VCaP (cell line): ENCODE results near the gene PRKCI.
"Not testable (repeated sequence)": the region's sequence is repeated elsewhere in the genome, so short reads cannot be mapped to it uniquely, and the experiment has no call there.

ENCODE experiments used
- H3K27ac ChIP-seq: fragments of 450-650 bp; 2 replicates; pipeline ENCODE4 v1.5.1; 2017
- TF ChIP-seq, protein P1 (sequence below): fragments of 450-650 bp; conservative IDR thresholded peaks from 2 replicates; pipeline ENCODE4 v1.5.1; 2017; ENCODE audit warnings: mild to moderate bottlenecking, moderate library complexity

The PRKCI gene

DNA sequence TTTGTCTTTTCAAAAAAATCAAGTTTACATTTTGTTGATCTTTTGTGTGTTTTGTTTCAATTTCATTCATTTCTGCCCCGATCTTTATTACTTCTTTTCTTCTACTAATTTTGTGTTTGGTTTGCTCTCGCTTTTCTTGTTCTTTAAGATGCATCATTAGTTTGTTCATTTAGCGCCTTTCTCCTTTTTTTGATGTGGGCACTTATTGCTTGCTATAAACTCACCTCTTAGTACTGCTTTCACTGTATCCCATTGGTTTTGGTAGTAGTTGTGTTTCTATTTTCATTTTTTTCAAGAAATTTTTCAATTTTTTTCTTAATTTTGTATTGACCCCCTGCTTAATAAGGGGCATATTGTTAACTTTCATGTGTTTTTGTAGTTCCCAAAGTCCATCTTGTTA, 34.4 kb downstream of the PRKCI start:
- TF ChIP-seq, protein P1, sequence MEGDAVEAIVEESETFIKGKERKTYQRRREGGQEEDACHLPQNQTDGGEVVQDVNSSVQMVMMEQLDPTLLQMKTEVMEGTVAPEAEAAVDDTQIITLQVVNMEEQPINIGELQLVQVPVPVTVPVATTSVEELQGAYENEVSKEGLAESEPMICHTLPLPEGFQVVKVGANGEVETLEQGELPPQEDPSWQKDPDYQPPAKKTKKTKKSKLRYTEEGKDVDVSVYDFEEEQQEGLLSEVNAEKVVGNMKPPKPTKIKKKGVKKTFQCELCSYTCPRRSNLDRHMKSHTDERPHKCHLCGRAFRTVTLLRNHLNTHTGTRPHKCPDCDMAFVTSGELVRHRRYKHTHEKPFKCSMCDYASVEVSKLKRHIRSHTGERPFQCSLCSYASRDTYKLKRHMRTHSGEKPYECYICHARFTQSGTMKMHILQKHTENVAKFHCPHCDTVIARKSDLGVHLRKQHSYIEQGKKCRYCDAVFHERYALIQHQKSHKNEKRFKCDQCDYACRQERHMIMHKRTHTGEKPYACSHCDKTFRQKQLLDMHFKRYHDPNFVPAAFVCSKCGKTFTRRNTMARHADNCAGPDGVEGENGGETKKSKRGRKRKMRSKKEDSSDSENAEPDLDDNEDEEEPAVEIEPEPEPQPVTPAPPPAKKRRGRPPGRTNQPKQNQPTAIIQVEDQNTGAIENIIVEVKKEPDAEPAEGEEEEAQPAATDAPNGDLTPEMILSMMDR = no peak
- no peak overlapping the region for H3K27ac ChIP-seq

DNA sequence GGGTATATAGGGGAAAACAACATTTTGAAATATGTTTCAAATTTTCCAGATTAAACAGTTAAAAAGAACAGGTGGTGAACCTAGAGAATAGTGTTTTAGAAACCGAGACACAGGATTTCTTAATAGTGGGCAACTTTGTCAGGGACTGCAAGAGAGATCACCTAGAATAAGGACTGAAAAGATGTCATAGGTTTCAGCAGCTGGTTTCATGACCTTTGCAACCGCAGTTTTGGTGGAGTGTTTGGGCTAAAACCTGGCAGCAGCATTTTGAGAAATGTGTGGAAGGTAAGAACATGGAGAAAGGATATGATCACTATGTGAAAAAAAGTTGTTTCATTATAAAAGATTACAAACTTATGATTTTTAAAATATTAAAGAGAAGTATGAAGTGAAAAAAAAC, 34.9 kb downstream of the PRKCI start:
- no peak overlapping the region for H3K27ac ChIP-seq
- TF ChIP-seq, protein P1 = no peak

DNA sequence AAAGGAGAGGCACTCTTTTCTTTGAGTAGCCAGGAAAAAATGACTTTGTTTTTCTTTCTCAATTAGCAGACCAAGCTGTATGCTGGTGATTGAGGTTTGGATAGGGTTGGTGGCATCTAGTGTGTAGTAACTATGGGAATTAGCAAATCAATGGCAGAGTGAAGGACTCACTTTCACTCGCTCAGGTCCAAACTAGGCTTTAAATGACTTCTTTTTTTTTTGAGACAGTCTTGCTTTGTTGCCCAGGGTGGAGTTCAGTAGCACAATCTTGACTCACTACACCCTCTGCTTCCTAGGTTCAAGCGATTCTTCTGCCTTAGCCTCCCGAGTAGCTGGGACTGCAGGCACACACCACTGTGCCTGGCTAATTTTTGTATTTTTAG, 35.9 kb downstream of the PRKCI start:
- H3K27ac ChIP-seq = no peak overlapping the region
- TF ChIP-seq, protein P1 = no peak

DNA sequence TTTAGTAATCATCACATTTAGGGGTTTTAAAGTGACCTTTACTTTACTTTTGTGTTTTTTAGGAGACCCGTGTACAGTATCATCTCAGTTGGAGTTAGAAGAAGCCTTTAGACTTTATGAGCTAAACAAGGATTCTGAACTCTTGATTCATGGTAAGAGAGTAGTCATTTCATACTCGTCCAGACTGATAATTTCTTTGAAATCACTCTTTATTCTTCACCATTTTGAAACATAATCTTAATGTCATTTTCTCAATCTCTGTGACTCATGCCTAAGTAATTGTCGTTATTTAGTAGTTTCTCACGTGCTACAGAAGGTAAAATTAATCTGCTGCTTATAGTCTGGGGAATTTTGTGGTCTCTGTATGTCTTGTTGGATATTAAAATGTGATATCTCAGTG, 37.7 kb downstream of the PRKCI start:
- no peak overlapping the region for H3K27ac ChIP-seq
- TF ChIP-seq, protein P1 = no peak

DNA sequence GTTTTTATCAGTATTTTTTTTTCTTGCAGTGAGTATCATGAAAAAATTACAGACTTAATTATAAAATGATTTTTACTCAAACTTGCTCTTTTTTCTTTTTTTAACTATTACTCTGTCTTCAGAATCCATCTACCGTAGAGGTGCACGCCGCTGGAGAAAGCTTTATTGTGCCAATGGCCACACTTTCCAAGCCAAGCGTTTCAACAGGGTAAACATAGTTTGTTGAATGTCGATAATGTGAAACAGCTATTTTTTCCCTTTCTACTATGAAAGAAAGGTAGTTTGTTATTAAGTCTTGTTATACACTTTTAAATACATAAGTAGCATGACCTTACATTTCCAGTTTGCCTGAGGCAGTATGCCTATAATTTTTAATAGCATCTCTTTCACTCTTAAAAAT, 45.6 kb downstream of the PRKCI start:
- TF ChIP-seq, protein P1 = no peak
- peak overlapping the region; percentile 27; the same call in 1 of the 2 replicates for H3K27ac ChIP-seq

GRCh38 chr3:170269673-170270254, 47.5 kb downstream of the PRKCI start:
- not testable (repeated sequence) for H3K27ac ChIP-seq

DNA sequence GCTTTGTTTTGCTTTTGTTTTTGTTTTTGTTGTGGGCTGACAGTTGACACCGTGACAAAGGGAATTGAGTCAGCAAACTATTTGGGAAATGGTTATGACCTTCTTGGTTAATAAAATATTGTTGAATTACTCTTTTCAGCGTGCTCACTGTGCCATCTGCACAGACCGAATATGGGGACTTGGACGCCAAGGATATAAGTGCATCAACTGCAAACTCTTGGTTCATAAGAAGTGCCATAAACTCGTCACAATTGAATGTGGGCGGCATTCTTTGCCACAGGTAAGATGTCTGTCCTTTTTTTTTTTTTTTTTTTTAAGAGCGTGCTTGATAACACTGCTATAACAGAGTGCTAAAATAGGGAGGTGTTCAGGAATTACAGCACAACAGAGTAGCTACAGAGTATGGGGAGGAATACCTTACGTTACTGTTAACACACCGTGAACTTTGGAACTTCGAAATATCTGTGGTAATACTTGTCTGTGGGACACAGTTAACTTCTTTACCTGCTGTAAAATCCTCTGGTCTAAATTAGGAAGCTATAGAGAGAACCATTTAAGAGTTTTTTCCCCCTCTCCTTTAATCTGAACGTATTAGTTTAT, 48.2 kb downstream of the PRKCI start:
- H3K27ac ChIP-seq = no peak overlapping the region
- TF ChIP-seq, protein P1 = no peak

DNA sequence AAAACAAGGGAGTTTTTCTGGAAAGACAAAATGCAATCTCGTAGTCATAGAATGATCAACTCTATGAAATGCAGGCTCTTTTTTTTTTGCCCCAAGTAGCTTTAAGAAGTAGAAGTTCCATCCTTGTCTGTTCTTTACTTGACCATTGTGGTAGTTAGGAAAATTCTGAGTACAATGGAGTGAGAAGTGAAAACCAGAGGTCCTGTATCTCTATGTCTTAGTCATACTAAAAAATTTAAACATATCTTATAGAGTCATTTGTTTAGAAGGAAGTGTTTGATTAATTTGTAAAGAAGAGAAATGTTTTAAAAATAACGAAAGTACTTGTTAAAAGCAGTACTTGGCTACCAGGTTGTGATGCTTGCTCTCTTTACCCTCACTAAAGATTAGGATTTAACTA, 52.4 kb downstream of the PRKCI start:
- H3K27ac ChIP-seq = no peak overlapping the region

More for the DNA sequence above, 52.4 kb downstream of the PRKCI start:
- TF ChIP-seq, protein P1 = no peak
